Thyroid gland (tissue), 4 donors: ENCODE measurements around the gene CCDC175.
A peak's percentile ranks its signal among the peaks of the same experiment; 100 is the strongest.

Source experiments
- POLR2A ChIP-seq, 2 donors: fragments of 450-650 bp; IDR thresholded peaks; one replicate each; pipeline ENCODE4 v1.6.1; 2017; ENCODE audit warnings: antibody characterized with exemption in 2 of 2, mild to moderate bottlenecking in 2 of 2, moderate library complexity in 1 of 2
- TF ChIP-seq, protein P1 (sequence below), 6 experiments: fragments of 200-600 bp in 3 of 6; fragments of 450-650 bp in 3 of 6; sonication (generic) in 3 of 6; IDR thresholded peaks; one replicate each; pipeline ENCODE4 v1.5.1; 2016 to 2019; ENCODE audit warnings: antibody characterized with exemption in 6 of 6, mild to moderate bottlenecking in 2 of 6, inconsistent platforms in 1 of 6, moderate library complexity in 1 of 6

DNA sequence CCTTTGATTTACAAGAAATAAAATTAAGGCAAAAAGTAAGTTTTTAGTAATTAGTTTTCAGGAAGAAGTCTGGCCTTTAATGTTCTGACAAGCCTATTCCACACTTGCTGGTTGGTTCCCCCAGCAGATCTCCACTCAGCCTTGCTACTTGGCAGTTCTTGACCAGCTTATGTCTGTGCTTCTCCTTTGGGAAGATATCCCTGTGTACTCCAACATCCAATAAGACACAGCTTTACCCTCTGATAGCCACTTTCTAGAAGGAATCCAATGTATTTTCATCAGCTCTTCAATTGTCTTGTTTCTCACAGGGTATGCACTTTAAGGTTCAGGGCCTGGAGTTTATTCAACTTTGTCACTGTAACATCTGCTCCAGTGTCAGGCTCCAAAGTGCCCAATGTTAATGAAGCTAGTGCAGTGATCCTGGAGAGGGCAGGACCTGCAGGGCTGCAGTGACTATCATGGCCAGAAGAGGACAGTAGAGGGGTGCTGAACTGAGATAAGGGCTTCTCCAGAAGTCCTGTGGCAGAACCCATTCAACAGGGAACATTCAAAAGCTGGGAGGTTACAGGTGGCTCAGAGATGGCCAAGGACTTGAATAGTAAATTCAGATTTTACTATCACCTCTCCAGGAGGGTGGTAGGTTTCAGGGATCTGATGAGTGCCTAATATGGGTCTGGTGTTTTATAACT lies 69.4 kb downstream of the CCDC175 start:
- TF ChIP-seq, protein P1, sequence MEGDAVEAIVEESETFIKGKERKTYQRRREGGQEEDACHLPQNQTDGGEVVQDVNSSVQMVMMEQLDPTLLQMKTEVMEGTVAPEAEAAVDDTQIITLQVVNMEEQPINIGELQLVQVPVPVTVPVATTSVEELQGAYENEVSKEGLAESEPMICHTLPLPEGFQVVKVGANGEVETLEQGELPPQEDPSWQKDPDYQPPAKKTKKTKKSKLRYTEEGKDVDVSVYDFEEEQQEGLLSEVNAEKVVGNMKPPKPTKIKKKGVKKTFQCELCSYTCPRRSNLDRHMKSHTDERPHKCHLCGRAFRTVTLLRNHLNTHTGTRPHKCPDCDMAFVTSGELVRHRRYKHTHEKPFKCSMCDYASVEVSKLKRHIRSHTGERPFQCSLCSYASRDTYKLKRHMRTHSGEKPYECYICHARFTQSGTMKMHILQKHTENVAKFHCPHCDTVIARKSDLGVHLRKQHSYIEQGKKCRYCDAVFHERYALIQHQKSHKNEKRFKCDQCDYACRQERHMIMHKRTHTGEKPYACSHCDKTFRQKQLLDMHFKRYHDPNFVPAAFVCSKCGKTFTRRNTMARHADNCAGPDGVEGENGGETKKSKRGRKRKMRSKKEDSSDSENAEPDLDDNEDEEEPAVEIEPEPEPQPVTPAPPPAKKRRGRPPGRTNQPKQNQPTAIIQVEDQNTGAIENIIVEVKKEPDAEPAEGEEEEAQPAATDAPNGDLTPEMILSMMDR (IDR thresholded peaks at IDR 0.05), result peak; percentile 44 to 84 (median 60)
- TF ChIP-seq POLR2A (IDR thresholded peaks at IDR 0.05), result no peak
